NCI-H1092 (cell line): ENCODE results near the gene SH2D1A.
"Not testable (repeated sequence)": the region's sequence is repeated elsewhere in the genome, so short reads cannot be mapped to it uniquely, and the experiment has no call there.

ENCODE experiments used
- DNase-seq: peaks from one replicate; lab custom pipeline; 2025; lab: John Stamatoyannopoulos, UW

The SH2D1A gene

DNA sequence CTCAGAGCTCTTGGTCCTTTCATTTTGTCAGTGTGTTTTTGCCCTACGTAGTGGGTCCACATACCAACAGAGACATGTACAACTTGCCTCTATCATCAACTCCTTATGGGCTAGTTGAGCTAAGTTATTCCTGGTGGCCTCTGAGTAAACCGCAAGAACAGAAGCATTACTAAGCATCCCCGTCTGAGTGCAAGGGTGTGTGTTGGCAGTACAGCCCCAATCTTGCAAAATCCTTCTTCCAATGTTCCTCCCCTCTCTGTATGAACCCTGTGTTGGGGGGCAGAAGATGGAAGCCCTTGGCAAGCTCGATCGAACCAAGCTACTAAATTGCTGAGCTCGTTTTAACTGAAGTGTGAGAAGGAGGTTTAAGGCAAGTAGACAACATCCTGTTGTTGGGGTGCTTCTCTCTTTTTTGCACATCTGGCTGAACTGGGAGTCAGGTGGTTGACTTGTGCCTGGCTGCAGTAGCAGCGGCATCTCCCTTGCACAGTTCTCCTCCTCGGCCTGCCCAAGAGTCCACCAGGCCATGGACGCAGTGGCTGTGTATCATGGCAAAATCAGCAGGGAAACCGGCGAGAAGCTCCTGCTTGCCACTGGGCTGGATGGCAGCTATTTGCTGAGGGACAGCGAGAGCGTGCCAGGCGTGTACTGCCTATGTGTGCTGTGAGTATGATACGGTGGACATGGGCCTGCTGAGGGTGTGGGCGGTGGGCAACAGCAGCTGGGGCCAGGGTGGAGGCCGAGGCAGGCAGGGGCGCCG lies at the start of gene SH2D1A:
SH2D1A (plus strand) TSS at position 447 of the 760 bp plus-strand sequence; CDS start at position 527, 80 bp downstream.
- DNase-seq: no peak

- not testable (repeated sequence) for DNase-seq
These were observed 47.0 kb upstream of the SH2D1A start for GRCh38 chrX:124299323-124299722.

DNA sequence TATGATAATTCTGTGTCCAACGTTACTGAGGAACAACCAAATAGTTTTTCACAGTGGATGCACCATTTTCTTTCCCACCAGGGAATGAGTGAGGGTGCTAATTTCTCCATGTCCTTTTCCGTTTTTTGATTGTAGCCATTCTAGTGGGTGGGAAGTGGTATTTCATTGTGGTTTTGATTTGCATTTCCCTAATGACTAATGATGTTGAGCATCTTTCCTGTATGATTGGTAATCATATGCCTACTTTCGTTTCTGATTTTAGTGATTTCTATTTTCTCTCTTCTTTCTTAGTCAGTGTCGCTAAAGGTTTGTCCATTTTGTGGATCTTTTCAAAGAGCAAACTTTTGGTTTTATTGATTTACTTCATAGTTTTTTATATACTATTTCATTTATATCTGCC lies 46.0 kb upstream of the SH2D1A start:
- DNase-seq: no peak

DNA sequence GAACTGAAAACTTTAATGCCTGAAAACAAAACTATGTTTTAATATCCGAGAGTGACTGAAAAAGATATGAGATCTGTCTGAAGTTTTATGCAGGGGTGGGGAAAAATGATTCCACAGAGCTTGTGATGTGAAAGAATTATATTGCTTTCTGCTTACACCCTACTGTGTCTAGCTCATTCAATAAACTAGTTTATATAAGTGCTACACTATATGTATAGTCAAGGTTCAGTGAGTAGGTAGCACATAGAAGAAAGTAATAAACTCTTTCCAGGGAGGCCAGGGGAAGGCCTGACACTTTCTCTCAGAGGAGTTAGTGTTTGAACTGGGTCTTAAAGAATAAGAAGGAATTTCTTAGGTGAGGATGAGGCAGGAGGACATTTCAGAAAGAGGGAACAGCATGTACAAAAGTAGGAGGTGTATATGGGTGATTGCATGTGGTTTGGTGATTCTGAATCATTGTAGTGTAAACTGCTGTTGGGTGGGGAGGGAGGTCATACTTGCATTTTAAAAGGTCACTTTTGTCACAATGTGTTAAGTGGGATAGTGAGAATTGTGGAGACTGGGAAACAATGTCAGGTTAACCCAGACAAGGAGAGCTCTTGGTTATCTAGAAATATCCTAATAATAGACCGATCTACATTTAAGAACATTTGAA lies 39.0 kb upstream of the SH2D1A start:
- no peak for DNase-seq

- DNase-seq: no peak
These were observed 20.6 kb upstream of the SH2D1A start for GRCh38 chrX:124325732-124326131.

DNA sequence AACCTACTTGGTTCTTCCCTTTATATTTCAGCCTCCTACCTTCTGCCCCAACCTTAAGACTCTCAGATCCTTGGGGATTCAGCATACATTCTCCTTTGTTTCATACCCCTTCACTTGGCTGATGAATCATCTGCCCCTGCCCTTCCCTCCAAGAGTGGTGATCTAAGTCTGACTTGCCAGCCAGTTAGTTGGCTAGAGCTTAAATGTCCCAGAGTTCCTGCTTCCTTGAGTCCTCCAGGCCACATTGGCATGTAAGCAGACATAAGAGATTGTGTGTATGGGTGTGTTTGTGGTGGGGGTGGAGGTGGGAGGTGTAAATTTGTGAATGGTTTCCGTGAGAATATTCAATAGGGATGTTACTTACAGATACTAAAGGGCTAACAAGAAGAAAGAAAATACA lies 17.6 kb upstream of the SH2D1A start:
- no peak for DNase-seq

- DNase-seq: no peak
These were observed 13.6 kb upstream of the SH2D1A start, which contains the start of gene TEX13D for GRCh38 chrX:124332481-124333424. Gene TEX13D (plus strand): TSS chrX:124332660. CDS start chrX:124332918, 258 bp downstream.

DNA sequence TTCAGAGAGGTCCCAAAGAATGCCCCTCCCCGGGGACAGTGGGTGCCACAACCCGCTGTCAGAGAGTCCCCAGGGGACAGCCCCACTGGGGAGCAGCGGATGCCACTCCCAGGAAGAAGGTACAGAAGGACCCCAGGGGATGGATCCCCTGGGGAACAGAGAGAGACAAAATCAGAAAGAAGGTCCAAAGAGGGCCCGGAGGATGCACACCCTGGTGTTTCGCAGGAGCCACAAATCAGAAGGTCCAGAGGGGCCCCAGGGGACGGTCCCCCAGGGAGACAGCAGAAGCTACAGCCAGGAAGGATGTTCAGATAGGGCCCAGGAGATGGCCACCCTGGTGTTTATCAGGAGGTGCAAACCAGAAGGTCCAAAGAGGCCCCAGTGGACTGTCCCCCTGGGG lies 12.5 kb upstream of the SH2D1A start:
- no peak for DNase-seq

GRCh38 chrX:124334555-124334954 lies 11.8 kb upstream of the SH2D1A start:
- not testable (repeated sequence) for DNase-seq

DNA sequence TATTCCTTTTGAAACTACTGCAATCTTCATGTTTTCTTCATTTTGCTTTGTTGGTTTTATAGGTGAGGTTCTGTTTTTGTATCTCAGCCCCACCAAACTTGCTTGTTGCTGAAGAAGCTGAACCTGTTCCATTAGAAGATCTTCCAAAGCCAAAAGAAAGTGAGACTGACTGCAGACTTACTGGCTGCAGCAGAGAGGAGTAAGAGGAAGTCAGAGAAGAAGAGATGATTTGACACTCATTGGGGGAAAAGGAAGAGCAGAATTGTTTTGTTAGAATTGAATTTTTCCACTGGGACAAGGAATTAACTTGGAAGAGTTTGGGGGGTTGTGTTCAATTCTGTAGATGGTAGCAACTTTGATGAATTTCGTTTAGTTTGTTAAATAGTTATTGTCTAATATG lies 10.8 kb upstream of the SH2D1A start:
- DNase-seq: no peak

DNA sequence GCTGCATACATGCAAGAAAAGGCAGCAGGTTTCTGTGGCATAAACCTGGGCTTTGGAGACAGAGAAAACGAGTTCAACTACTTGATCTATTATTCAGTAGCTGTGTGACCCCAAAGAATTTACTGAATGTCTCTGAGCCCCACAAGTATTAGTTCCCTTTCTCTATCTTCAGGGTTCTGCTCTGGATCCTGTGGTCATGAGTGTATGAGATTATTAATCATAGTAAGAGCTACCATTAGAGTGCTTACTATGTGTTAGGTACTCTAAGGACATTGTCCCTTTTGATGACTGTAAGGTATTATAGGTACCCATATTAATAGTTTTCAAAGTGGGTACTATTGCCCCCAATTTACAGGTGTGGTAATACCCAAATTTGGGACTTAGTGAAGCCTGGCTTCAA lies 8.4 kb upstream of the SH2D1A start:
- no peak for DNase-seq

DNA sequence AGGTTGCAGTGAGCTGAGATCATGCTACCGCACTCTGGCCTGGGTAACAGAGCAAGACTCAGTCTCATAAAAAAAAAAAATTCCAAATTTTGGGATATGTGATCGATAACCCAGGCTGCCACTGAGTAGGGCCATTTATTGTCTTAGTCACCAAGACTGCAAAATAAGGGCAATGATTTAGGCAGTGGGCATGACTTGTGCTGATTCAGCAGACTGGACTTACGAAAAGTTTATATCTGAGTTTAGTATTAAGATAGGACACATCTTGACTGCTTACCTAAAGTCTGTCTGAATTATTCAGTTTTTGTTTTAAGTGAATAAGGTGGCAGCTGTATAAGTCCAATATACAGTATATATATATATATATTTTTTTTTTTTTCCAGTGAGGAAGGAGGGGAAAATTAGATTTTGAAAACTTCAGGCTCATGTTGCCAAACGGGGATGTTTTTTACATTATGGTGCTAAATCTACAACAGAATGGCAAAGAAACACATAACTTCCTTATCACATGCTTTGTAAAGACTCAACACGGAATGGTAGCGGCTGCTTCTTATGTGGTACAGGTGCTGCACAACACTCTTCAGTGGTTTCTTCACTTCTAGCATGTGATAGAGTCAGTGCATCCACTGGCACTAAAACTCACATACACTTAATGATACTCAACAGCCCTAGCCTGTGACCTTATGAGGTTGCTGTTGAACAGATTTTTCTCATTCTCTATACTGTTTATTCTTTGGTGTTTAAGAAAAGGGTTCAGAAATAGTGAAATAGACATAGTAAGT lies 7.4 kb upstream of the SH2D1A start:
- DNase-seq: no peak

DNA sequence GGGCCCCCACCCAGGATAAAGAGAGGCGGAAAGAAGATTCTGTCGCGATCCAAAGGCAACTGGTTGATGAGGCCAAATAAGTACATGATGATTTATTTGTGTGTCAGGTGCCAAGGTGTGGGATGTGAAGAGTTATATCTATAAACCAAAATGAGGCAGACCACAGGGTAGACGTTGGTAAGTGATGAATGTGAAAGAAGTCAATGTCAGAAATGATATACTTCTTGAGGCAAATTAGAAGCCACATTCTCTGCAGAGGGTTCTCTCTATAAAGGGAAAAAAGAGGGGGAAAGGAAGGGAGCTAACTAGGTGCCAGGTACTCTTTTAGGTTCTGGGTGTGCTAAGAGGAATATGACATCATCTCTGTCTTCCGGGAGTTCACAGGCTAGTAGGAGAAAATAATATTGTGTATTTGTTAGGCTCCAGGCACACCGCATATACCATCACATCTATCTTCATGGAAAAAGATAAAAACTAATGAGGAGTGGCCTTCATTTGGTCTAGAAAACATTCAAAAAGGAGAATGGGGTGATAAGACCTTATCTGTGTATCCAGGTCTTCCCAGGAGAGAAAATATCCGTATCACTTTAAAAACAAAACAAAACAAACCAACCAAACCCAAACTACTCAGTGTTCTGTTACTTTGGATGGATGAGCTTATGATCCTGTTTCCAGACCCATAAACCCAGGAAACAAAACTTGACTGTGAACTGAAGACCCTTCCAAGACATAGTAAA lies 4.8 kb upstream of the SH2D1A start:
- DNase-seq: no peak

- DNase-seq: no peak
These were observed 4.0 kb upstream of the SH2D1A start for GRCh38 chrX:124342174-124342867.

- no peak for DNase-seq
These were observed 3.3 kb upstream of the SH2D1A start for GRCh38 chrX:124343016-124343415.

- DNase-seq: no peak
These were observed 2.1 kb upstream of the SH2D1A start for GRCh38 chrX:124344246-124344645.

GRCh38 chrX:124346877-124347241 lies 496 bp downstream of the SH2D1A start:
- no peak for DNase-seq

- no peak for DNase-seq
These were observed 879 bp downstream of the SH2D1A start for GRCh38 chrX:124347242-124347641.

- DNase-seq: no peak
These were observed 1.8 kb downstream of the SH2D1A start for GRCh38 chrX:124348182-124348581.

DNA sequence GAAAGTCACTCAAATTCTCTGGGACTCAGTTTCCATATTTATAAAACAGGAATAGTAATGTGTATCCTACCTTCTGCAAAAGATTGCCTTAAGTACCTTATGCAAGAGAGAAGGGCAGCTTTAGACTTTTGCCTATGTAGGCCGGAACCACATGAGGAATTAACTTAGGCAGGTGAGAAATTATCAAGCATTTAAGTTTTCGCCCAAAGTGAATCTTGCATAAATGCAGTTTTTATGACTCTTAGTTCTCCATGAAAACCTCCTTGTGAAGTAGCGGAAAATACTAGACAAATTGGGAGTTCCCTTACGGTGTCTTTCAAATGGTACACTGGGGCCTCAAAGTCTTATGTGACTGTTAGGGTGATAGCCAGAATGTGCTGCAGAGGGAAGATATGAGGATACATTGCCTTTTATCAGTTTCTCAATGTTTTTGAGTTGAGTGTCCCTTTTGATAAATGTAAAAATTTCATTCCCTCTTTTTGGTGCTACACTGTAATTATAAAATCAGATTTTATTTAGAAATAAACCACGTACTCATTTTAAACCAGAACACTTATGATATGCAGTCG lies 2.6 kb downstream of the SH2D1A start:
- DNase-seq: no peak
